Endodermal cell (in vitro differentiated cells): ENCODE measurements around the gene PDK2. TPM values are rescaled to one million over a fixed set of nuclear protein-coding genes. Genes with fewer than 3 reads are reported as not detected.
A peak's percentile ranks its signal among the peaks of the same experiment; 100 is the strongest.

Source experiments
- DNase-seq: peaks from one replicate; pipeline ENCODE4 v3.0.0-alpha.2; 2017
- H3K27ac ChIP-seq: 2 replicates; pipeline ENCODE4 v1.5.1; 2013; ENCODE audit warnings: mild to moderate bottlenecking, low read depth, low read length, moderate library complexity
- H3K27me3 ChIP-seq: 2 replicates; pipeline ENCODE4 v1.6.1; 2013; ENCODE audit warnings: mild to moderate bottlenecking, low read length, moderate library complexity; ENCODE audit not compliant: insufficient read depth, control insufficient read depth, poor library complexity, severe bottlenecking
- H3K36me3 ChIP-seq: 2 replicates; pipeline ENCODE4 v1.7.0; 2013; ENCODE audit warnings: mild to moderate bottlenecking, low read length, moderate library complexity; ENCODE audit not compliant: control insufficient read depth, insufficient read depth
- H3K4me1 ChIP-seq: one replicate; pipeline ENCODE4 v1.7.0; 2013; ENCODE audit warnings: low read length; ENCODE audit not compliant: control insufficient read depth, insufficient read depth
- H3K4me3 ChIP-seq: 2 replicates; pipeline ENCODE4 v1.5.1; 2013; ENCODE audit warnings: mild to moderate bottlenecking, low read length, moderate library complexity
- H3K9ac ChIP-seq: 2 replicates; pipeline ENCODE4 v1.6.1; 2013; ENCODE audit warnings: mild to moderate bottlenecking, low read length, moderate library complexity; ENCODE audit not compliant: poor library complexity, severe bottlenecking; ENCODE audit errors: extremely low read depth
- H3K9me3 ChIP-seq: 2 replicates; pipeline ENCODE4 v1.6.1; 2013; ENCODE audit warnings: mild to moderate bottlenecking, low read length, moderate library complexity; ENCODE audit not compliant: control insufficient read depth
- H3K27ac Mint-ChIP-seq: 2 replicates; pipeline ENCODE4 v1.8.0; 2020; ENCODE audit warnings: mixed read lengths
- H3K27me3 Mint-ChIP-seq: 2 replicates; pipeline ENCODE4 v1.8.0; 2021; ENCODE audit warnings: mild to moderate bottlenecking, mixed read lengths; ENCODE audit not compliant: insufficient read depth
- H3K36me3 Mint-ChIP-seq: 2 replicates; pipeline ENCODE4 v1.8.0; 2020; ENCODE audit warnings: low read depth, mixed read lengths
- H3K4me1 Mint-ChIP-seq: 2 replicates; pipeline ENCODE4 v1.8.0; 2020; ENCODE audit warnings: mixed read lengths
- H3K4me3 Mint-ChIP-seq: 2 replicates; pipeline ENCODE4 v1.8.0; 2020; ENCODE audit warnings: mild to moderate bottlenecking, moderate library complexity, mixed read lengths
- H3K9me3 Mint-ChIP-seq: 2 replicates; pipeline ENCODE4 v1.8.0; 2020; ENCODE audit warnings: mild to moderate bottlenecking, mixed read lengths
- WGBS, 2 experiments: methylation state at CpG; one replicate each; pipeline versions ENCODE4 v1.1.5 to v1.1.7; 2013; ENCODE audit warnings: missing lambda C conversion rate in 2 of 2, mixed read lengths in 1 of 2; ENCODE audit not compliant: insufficient coverage in 1 of 2, insufficient read length in 1 of 2; 5-methylcytosine and 5-hydroxymethylcytosine counted together
- total RNA-seq, 2 donors: library from RNA; stranded (reverse); fragmentation: NEBNext Ultra II Directional in 1 of 2; extraction: Animal tissue kit (Norgen Biotek cat#: 25700) in 1 of 2; gene quantifications; 2 replicates in 1 of 2; 3 replicates in 1 of 2; pipeline ENCODE4 v1.2.1, GENCODE V29; 2021
- TF ChIP-seq, protein P1 (sequence below): fragments of 200-600 bp; sonication (generic); conservative IDR thresholded peaks from 2 replicates; pipeline ENCODE4 v1.5.0; 2021; ENCODE audit warnings: antibody characterized with exemption, mild to moderate bottlenecking

Gene PDK2
- total RNA-seq, 2 donors from 2014 or later, result 23.0 to 24.2 TPM

DNA sequence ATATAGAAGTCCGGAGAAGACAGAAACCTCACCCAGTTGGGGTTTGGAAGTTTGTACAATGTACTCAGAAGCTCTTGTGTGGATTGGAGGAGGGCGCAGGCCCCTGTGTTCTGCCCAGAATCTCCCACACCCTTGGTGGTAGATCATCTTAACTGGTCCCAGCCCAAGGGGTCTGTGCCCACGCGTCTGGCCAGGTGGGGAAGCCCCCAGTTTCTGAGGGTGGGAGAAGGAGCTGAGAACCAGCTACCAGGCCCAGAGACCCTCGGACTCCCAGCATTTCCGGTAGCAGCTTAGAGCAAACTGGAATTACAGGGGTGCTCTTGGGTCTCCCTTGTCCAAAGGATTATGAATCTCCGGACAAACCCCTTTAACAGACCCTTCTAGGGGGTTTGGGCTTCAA is 57.6 kb downstream of the PDK2 start:
- no peak for DNase-seq
- Histone ChIP-seq H3K4me1 (peaks cover 13% of the 10 kb centered on the region), H3K4me3 (peak overlapping the region; percentile 76), H3K9ac (no peak overlapping the region), H3K36me3 (no peaks in the 10 kb centered on the region), H3K27me3 (no peaks in the 10 kb centered on the region), H3K27ac (no peak overlapping the region), H3K9me3 (no peaks in the 10 kb centered on the region)
- no peak overlapping the region for H3K4me3 Mint-ChIP-seq
- H3K36me3 Mint-ChIP-seq, result no peaks in the 10 kb centered on the region
- H3K27ac Mint-ChIP-seq, result no peak overlapping the region
- H3K9me3 Mint-ChIP-seq, result no peaks in the 10 kb centered on the region
- 85 to 100% methylated on average over 1 to 6 of the region's 7 CpGs for WGBS, 2 experiments
- H3K27me3 Mint-ChIP-seq, result peaks cover 5% of the 10 kb centered on the region
- TF ChIP-seq, protein P1, sequence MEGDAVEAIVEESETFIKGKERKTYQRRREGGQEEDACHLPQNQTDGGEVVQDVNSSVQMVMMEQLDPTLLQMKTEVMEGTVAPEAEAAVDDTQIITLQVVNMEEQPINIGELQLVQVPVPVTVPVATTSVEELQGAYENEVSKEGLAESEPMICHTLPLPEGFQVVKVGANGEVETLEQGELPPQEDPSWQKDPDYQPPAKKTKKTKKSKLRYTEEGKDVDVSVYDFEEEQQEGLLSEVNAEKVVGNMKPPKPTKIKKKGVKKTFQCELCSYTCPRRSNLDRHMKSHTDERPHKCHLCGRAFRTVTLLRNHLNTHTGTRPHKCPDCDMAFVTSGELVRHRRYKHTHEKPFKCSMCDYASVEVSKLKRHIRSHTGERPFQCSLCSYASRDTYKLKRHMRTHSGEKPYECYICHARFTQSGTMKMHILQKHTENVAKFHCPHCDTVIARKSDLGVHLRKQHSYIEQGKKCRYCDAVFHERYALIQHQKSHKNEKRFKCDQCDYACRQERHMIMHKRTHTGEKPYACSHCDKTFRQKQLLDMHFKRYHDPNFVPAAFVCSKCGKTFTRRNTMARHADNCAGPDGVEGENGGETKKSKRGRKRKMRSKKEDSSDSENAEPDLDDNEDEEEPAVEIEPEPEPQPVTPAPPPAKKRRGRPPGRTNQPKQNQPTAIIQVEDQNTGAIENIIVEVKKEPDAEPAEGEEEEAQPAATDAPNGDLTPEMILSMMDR, result no peak
- H3K4me1 Mint-ChIP-seq, result peaks cover 11% of the 10 kb centered on the region

DNA sequence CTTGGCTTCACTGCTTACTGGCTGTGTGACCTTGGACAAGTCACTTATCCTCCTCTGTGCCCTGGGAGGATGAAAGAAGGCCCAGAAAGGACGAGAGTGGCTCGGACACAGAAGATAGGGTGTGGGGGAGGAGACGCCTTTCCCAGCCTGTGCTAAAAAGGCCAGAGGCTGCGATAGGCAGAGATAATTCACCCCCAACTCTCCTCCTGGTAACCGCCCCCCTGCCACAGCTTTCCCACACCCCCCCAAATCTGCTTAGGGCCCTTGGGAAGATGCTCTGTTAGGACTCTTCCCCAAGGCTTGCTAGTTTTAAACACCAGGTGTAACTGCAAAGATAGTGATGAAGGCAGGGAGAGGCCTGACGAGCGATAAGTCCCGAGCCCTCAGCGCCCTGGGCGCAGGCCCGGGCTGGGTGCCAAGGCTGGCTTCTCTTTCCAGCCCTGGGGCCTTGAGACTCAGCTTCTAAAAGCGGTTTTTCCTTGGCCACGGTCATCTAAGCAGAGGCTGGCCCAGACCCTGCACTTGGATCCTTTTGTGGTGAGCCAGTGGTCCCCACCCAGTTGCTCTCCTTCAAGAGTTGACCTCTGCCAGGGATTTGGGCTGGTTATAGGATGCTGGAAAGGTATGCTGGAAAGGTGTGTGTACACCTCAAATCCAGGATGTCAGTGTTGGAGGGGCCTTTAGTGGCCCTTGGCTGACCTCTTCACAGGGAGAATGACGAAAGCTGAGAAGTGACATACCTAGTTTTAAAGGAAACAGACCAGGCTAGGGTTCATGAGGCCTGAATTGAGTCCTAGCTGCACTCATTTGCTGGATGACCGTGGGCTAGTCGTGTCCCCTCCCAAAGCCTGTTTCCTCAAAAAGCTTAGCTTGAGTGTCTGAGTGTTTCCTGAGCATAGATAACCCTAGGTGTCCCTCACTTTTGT is 58.8 kb downstream of the PDK2 start:
- Mint-ChIP-seq H3K4me3 (no peak overlapping the region), H3K27me3 (peaks cover 5% of the 10 kb centered on the region), H3K4me1 (peaks cover 5% of the 10 kb centered on the region), H3K27ac (no peak overlapping the region), H3K9me3 (no peaks in the 10 kb centered on the region), H3K36me3 (no peaks in the 10 kb centered on the region)
- WGBS, 2 experiments, result 91 to 96% methylated on average over 11 to 15 of the region's 16 CpGs
- no peaks in the 10 kb centered on the region for H3K9me3 ChIP-seq
- H3K36me3 ChIP-seq, result no peaks in the 10 kb centered on the region
- H3K9ac ChIP-seq, result no peak overlapping the region
- H3K27ac ChIP-seq, result no peak overlapping the region
- H3K4me3 ChIP-seq, result no peak overlapping the region
- TF ChIP-seq, protein P1, result no peak
- H3K4me1 ChIP-seq, result peaks cover 8% of the 10 kb centered on the region
- no peaks in the 10 kb centered on the region for H3K27me3 ChIP-seq
- no peak for DNase-seq

DNA sequence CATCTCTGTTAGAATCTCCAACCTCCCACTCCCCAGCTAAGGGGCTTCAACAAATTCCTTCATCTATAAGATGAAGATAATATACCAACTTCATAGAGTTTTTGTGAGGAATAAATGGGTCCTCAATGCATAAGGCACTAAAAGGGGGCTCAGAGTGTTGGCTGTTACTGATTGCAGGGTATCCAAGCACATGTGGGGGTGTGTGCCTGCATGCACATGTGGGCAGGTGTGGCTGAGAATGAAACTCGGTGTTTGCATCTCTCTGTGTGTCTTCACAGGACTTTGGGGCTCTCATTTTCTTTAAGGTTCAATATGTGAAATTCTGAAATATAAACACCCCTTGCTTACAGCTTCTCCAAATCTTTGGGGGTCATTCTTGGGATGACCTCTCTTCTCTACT is 59.5 kb downstream of the PDK2 start:
- 100% methylated on average over 1 of the region's 1 CpG; no CpG with 5 or more reads in 1 of the 2 experiments for WGBS, 2 experiments
- Histone ChIP-seq H3K27ac (no peak overlapping the region), H3K9me3 (no peaks in the 10 kb centered on the region), H3K4me3 (no peak overlapping the region), H3K9ac (no peak overlapping the region), H3K4me1 (peaks cover 8% of the 10 kb centered on the region), H3K36me3 (no peaks in the 10 kb centered on the region), H3K27me3 (no peaks in the 10 kb centered on the region)
- Mint-ChIP-seq H3K9me3 (no peaks in the 10 kb centered on the region), H3K27ac (no peak overlapping the region), H3K36me3 (no peaks in the 10 kb centered on the region), H3K4me1 (peaks cover 5% of the 10 kb centered on the region), H3K27me3 (peaks cover 8% of the 10 kb centered on the region), H3K4me3 (no peak overlapping the region)
- DNase-seq, result no peak
- TF ChIP-seq, protein P1, result no peak
